Astrocyte (in vitro differentiated cells and primary cell): Measurements from ENCODE around the gene PPP1R15A. TPM values are rescaled to one million over a fixed set of nuclear protein-coding genes. Genes with fewer than 3 reads are reported as not detected.
A peak's percentile ranks its signal among the peaks of the same experiment; 100 is the strongest.

Experiments
- DNase-seq: peaks from one replicate; pipeline ENCODE4 v3.0.0-alpha.2; 2010; ENCODE audit warnings: low read depth
- FAIRE-seq: peaks from 2 replicates; lab custom pipeline; 2011; peaks lifted over from hg19 to GRCh38; lab: Jason Lieb, UNC
- H2AFZ ChIP-seq: 2 replicates; pipeline ENCODE4 v1.6.0; 2012; ENCODE audit warnings: low read depth, low read length, inconsistent platforms
- H3K27ac ChIP-seq: 2 replicates; pipeline ENCODE4 v1.5.1; 2011; ENCODE audit warnings: low read depth, low read length, inconsistent platforms
- H3K27me3 ChIP-seq: 2 replicates; pipeline ENCODE4 v1.6.0; 2011; ENCODE audit warnings: low read length, inconsistent platforms; ENCODE audit not compliant: insufficient read depth
- H3K36me3 ChIP-seq: 2 replicates; pipeline ENCODE4 v1.5.1; 2011; ENCODE audit warnings: low read length, inconsistent platforms; ENCODE audit not compliant: insufficient read depth
- H3K4me1 ChIP-seq: 2 replicates; pipeline ENCODE4 v1.5.1; 2011; ENCODE audit warnings: low read length, inconsistent platforms; ENCODE audit not compliant: insufficient read depth
- H3K4me2 ChIP-seq: 2 replicates; pipeline ENCODE4 v1.6.0; 2012; ENCODE audit warnings: low read length, inconsistent platforms
- H3K4me3 ChIP-seq: 2 replicates; pipeline ENCODE4 v1.5.1; 2011; ENCODE audit warnings: low read depth, mild to moderate bottlenecking, low read length, inconsistent platforms; ENCODE audit not compliant: insufficient read depth
- H3K79me2 ChIP-seq: 2 replicates; pipeline ENCODE4 v1.6.0; 2012; ENCODE audit warnings: mild to moderate bottlenecking, low read length, inconsistent platforms; ENCODE audit not compliant: insufficient read depth
- H3K9ac ChIP-seq: 2 replicates; pipeline ENCODE4 v1.6.0; 2012; ENCODE audit warnings: mild to moderate bottlenecking, low read length, inconsistent platforms
- H3K9me3 ChIP-seq: 2 replicates; pipeline ENCODE4 v1.5.1; 2012; ENCODE audit warnings: low read depth, mild to moderate bottlenecking, low read length, inconsistent platforms; ENCODE audit not compliant: insufficient read depth
- H4K20me1 ChIP-seq: 2 replicates; pipeline ENCODE4 v1.6.0; 2012; ENCODE audit warnings: low read length, inconsistent platforms; ENCODE audit not compliant: insufficient read depth
- H3K27ac Mint-ChIP-seq: one replicate; pipeline ENCODE4 v1.8.0; 2021; ENCODE audit warnings: mild to moderate bottlenecking, mixed read lengths; ENCODE audit not compliant: unreplicated experiment
- H3K27me3 Mint-ChIP-seq: one replicate; pipeline ENCODE4 v1.8.0; 2021; ENCODE audit warnings: low read depth, mixed read lengths; ENCODE audit not compliant: unreplicated experiment
- H3K36me3 Mint-ChIP-seq: one replicate; pipeline ENCODE4 v1.8.0; 2021; ENCODE audit warnings: low read depth, mixed read lengths; ENCODE audit not compliant: unreplicated experiment
- H3K4me1 Mint-ChIP-seq: one replicate; pipeline ENCODE4 v1.8.0; 2021; ENCODE audit warnings: low read depth, mixed read lengths; ENCODE audit not compliant: unreplicated experiment
- H3K4me3 Mint-ChIP-seq: one replicate; pipeline ENCODE4 v1.8.0; 2021; ENCODE audit warnings: mild to moderate bottlenecking, moderate library complexity, mixed read lengths; ENCODE audit not compliant: unreplicated experiment
- H3K9me3 Mint-ChIP-seq: one replicate; pipeline ENCODE4 v1.8.0; 2021; ENCODE audit warnings: mild to moderate bottlenecking, mixed read lengths; ENCODE audit not compliant: unreplicated experiment
- EZH2 ChIP-seq: IDR thresholded peaks from 2 replicates; pipeline ENCODE4 v1.6.1; 2012; ENCODE audit warnings: mild to moderate bottlenecking, low read length, inconsistent platforms; ENCODE audit not compliant: insufficient read depth
- total RNA-seq: library from RNA; stranded (reverse); gene quantifications from 2 replicates; pipeline ENCODE4 v1.2.1, GENCODE V29; 2021
- TF ChIP-seq, protein P1 (sequence below): IDR thresholded peaks from 2 replicates; pipeline ENCODE4 v1.5.1; 2011; ENCODE audit warnings: low read depth, mild to moderate bottlenecking, inconsistent platforms, low read length, moderate library complexity; ENCODE audit not compliant: insufficient read depth

Gene PPP1R15A
- total RNA-seq, 1 donor from 2014 or later, result 53.2 TPM

DNA sequence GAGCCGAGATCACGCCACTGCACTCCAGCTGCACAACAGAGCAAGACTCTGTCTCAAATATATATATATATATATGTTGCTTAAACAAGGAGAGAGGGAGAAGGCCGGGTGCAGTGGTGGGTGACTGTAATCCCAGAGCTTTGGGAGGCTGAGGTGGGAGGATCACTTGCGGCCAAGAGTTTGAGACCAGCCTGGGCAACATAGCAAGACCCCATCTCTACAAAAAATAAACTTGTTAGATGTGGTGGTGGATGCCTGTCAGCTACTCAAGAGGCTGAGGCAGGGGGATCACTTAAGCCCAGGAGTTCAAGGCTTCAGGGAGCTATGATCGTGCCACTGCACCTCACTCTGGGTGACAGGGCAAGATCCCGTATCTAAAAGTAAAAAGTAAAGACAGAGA is 30.6 kb upstream of the PPP1R15A start:
- H3K27me3 Mint-ChIP-seq, result no peaks in the 10 kb centered on the region
- H3K4me1 ChIP-seq, result peaks cover 10% of the 10 kb centered on the region
- H3K4me3 ChIP-seq, result no peak overlapping the region
- FAIRE-seq (no peak), DNase-seq (no peak)
- H3K4me3 Mint-ChIP-seq, result no peak overlapping the region
- H3K79me2 ChIP-seq, result no peaks in the 10 kb centered on the region
- peaks cover 4% of the 10 kb centered on the region for H3K36me3 ChIP-seq
- no peak overlapping the region for H3K9ac ChIP-seq
- H2AFZ ChIP-seq, result no peak overlapping the region
- peaks cover 4% of the 10 kb centered on the region for H3K4me1 Mint-ChIP-seq
- H3K36me3 Mint-ChIP-seq, result peaks cover 17% of the 10 kb centered on the region
- H4K20me1 ChIP-seq, result no peaks in the 10 kb centered on the region
- no peaks in the 10 kb centered on the region for H3K9me3 Mint-ChIP-seq
- H3K27me3 ChIP-seq, result no peaks in the 10 kb centered on the region
- no peak overlapping the region for H3K4me2 ChIP-seq
- no peak overlapping the region for H3K27ac ChIP-seq
- TF ChIP-seq, protein P1, sequence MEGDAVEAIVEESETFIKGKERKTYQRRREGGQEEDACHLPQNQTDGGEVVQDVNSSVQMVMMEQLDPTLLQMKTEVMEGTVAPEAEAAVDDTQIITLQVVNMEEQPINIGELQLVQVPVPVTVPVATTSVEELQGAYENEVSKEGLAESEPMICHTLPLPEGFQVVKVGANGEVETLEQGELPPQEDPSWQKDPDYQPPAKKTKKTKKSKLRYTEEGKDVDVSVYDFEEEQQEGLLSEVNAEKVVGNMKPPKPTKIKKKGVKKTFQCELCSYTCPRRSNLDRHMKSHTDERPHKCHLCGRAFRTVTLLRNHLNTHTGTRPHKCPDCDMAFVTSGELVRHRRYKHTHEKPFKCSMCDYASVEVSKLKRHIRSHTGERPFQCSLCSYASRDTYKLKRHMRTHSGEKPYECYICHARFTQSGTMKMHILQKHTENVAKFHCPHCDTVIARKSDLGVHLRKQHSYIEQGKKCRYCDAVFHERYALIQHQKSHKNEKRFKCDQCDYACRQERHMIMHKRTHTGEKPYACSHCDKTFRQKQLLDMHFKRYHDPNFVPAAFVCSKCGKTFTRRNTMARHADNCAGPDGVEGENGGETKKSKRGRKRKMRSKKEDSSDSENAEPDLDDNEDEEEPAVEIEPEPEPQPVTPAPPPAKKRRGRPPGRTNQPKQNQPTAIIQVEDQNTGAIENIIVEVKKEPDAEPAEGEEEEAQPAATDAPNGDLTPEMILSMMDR, result no peak
- no peak for TF ChIP-seq EZH2
- H3K27ac Mint-ChIP-seq, result no peak overlapping the region
- no peaks in the 10 kb centered on the region for H3K9me3 ChIP-seq

DNA sequence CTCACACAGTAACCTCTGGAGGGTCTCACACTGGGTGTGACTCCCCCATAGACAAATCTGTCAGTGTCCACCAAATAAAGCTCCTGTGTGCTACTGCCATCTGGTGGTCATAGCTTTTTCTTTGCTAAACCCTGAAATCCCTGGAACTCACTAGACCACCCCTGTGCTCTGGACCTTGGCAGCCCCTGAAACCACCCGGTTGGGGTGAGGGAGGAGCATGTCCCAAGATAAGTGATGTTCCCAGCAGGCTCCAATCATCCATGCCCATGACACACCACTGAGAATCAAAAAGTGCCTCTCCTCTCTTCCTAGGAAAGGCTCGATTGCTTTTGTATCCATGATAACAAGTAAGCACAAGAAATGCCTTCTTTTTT is 29.4 kb upstream of the PPP1R15A start:
- H3K4me1 Mint-ChIP-seq, result no peaks in the 10 kb centered on the region
- Histone ChIP-seq H3K4me2 (no peak overlapping the region), H3K27ac (no peak overlapping the region), H3K36me3 (peaks cover 4% of the 10 kb centered on the region), H2AFZ (no peak overlapping the region), H4K20me1 (no peaks in the 10 kb centered on the region), H3K4me3 (no peak overlapping the region), H3K9ac (no peak overlapping the region), H3K4me1 (no peaks in the 10 kb centered on the region), H3K9me3 (no peaks in the 10 kb centered on the region), H3K27me3 (no peaks in the 10 kb centered on the region), H3K79me2 (no peaks in the 10 kb centered on the region)
- TF ChIP-seq EZH2, result no peak
- TF ChIP-seq, protein P1, result peak; percentile 80
- H3K27ac Mint-ChIP-seq, result no peak overlapping the region
- H3K4me3 Mint-ChIP-seq, result no peak overlapping the region
- H3K9me3 Mint-ChIP-seq, result no peaks in the 10 kb centered on the region
- FAIRE-seq, result no peak
- H3K36me3 Mint-ChIP-seq, result peaks cover 17% of the 10 kb centered on the region
- peak; percentile 18 for DNase-seq
- H3K27me3 Mint-ChIP-seq, result no peaks in the 10 kb centered on the region

DNA sequence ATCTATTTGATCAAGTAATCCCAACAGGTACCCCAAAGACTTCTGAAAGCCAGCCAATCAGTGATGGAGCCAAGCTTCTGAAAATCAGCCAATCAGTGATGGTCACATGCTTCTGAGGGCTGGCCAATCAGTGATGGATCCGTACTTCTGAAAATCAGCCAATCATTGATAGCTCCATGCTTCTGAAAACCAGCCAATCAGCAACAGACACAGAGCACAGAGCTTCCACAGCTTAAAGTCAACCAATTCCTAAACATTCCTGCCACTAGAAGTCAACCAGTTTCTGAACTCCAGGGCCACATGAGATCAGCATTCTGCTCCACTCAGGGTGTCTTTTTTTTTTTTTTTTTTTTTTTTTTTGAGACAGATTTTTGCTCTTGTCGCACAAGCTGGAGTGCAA is 27.7 kb upstream of the PPP1R15A start:
- H3K27ac Mint-ChIP-seq, result no peak overlapping the region

More for the DNA sequence above, 27.7 kb upstream of the PPP1R15A start:
- Histone ChIP-seq H3K4me1 (no peaks in the 10 kb centered on the region), H2AFZ (no peak overlapping the region), H3K4me3 (no peak overlapping the region), H3K36me3 (peaks cover 4% of the 10 kb centered on the region), H3K27ac (no peak overlapping the region), H4K20me1 (no peaks in the 10 kb centered on the region), H3K9me3 (no peaks in the 10 kb centered on the region), H3K4me2 (no peak overlapping the region), H3K79me2 (no peaks in the 10 kb centered on the region), H3K27me3 (no peaks in the 10 kb centered on the region), H3K9ac (no peak overlapping the region)
- Mint-ChIP-seq H3K36me3 (peaks cover 14% of the 10 kb centered on the region), H3K4me3 (no peak overlapping the region), H3K9me3 (no peaks in the 10 kb centered on the region), H3K4me1 (no peaks in the 10 kb centered on the region), H3K27me3 (no peaks in the 10 kb centered on the region)
- no peak for TF ChIP-seq EZH2
- TF ChIP-seq, protein P1, result no peak
- DNase-seq, result peak; percentile 42
- no peak for FAIRE-seq
